ENCODE measurements around the gene SERPINA6.

- TF ChIP-seq CTCF (IDR thresholded peaks at IDR 0.05; ENCODE audit: low read depth, low read length, poor library complexity, severe bottlenecking): no peak
- no peak for TF ChIP-seq EZH2phosphoT487 (IDR thresholded peaks at IDR 0.05; ENCODE audit: borderline replicate concordance, low read length)
Observed at GRCh38 chr14:94306047-94306978, 16.8 kb downstream of the SERPINA6 start.
